ENCODE measurements around the gene ATP1A2. TPM values are rescaled to one million over a fixed set of nuclear protein-coding genes. Genes with fewer than 3 reads are reported as not detected.

The ATP1A2 gene
- total and polyA plus RNA-seq, 2 experiments from 2014 or later, result 4.9 to 17.7 TPM

- Mint-ChIP-seq H3K4me1 (peaks cover 16% of the 10 kb centered on the region), H3K36me3 (ENCODE audit: low read depth) (peaks cover 18% of the 10 kb centered on the region), H3K9me3 (no peaks in the 10 kb centered on the region), H3K27ac (no peak overlapping the region; the same call in 1 of the 2 replicates), H3K27me3 (ENCODE audit: insufficient read depth, low read depth, poor library complexity) (peaks cover 6% of the 10 kb centered on the region), H3K4me3 (no peak overlapping the region)
- H3K27ac ChIP-seq (ENCODE audit: low read depth), result no peak overlapping the region
- no peaks in the 10 kb centered on the region for H3K27me3 ChIP-seq (ENCODE audit: insufficient read depth)
- H3K79me2 ChIP-seq (replicated peaks; ENCODE audit: insufficient read depth), result no peaks in the 10 kb centered on the region
- no peaks in the 10 kb centered on the region for H3K36me3 ChIP-seq (ENCODE audit: insufficient read depth)
- H4K20me1 ChIP-seq (replicated peaks; ENCODE audit: insufficient read depth), result no peaks in the 10 kb centered on the region
- H3K9me2 ChIP-seq (ENCODE audit: insufficient read depth), result no peaks in the 10 kb centered on the region
- DNase-seq (ENCODE audit: low spot score) (peak; percentile 16), ATAC-seq (peak; percentile 77)
- H3K4me2 ChIP-seq, result no peak overlapping the region
- TF ChIP-seq CTCF (conservative IDR thresholded peaks at IDR 0.05; ENCODE audit: low read depth in 2 of 2) (no peak), ZNF462 (CRISPR knock-in tag; IDR thresholded peaks at IDR 0.05) (no peak), EZH2 (IDR thresholded peaks at IDR 0.05; ENCODE audit: low read depth, unreplicated experiment) (no peak), ZNF114 (CRISPR knock-in tag; IDR thresholded peaks at IDR 0.05) (no peak)
- no peaks in the 10 kb centered on the region; the same call in 1 of the 2 replicates for H3K4me1 ChIP-seq (ENCODE audit: insufficient read depth)
- no peaks in the 10 kb centered on the region for H3F3A ChIP-seq (replicated peaks; ENCODE audit: low read depth)
- H2AFZ ChIP-seq, result no peak overlapping the region
- no peak overlapping the region for H3K4me3 ChIP-seq
These were observed 29.4 kb downstream of the ATP1A2 start for GRCh38 chr1:160144921-160145320.
